ENCODE measurements around the gene APOL1. TPM values are rescaled to one million over a fixed set of nuclear protein-coding genes. Genes with fewer than 3 reads are reported as not detected.

APOL1 gene
- total RNA-seq, 1 donor from 2014 or later, result 10.4 TPM

GRCh38 chr22:36306227-36306626, 53.3 kb downstream of the APOL1 start:
- no peaks in the 10 kb centered on the region for H3K27me3 Mint-ChIP-seq
- peaks cover 7% of the 10 kb centered on the region for H3K4me1 Mint-ChIP-seq
- POLR2A ChIA-PET, result interaction anchor here (1.0 kb wide), 1 partner anchor 26 kb away, joined by 3 read pairs; no protein-coding TSS in a partner anchor
- CTCF ChIA-PET, result interaction anchor here (10.0 kb wide), 1 partner anchor 164 kb away, joined by 144 read pairs; no protein-coding TSS in a partner anchor
- no peak for TF ChIP-seq CTCF (IDR thresholded peaks at IDR 0.05)
- no peak overlapping the region for H3K4me3 Mint-ChIP-seq
- peak overlapping the region; percentile 12 for H3K27ac Mint-ChIP-seq
- ATAC-seq (ENCODE audit: low read depth), result no peak
- no peak for DNase-seq
- intact Hi-C loops (cut with micrococcal nuclease), result no loop called here
- no peaks in the 10 kb centered on the region for H3K9me3 Mint-ChIP-seq
- peaks cover 91% of the 10 kb centered on the region for H3K36me3 Mint-ChIP-seq (ENCODE audit: low read depth)

GRCh38 chr22:36308880-36309279, 55.9 kb downstream of the APOL1 start:
- peaks cover 4% of the 10 kb centered on the region for H3K4me1 Mint-ChIP-seq
- ChIA-PET POLR2A (no interaction called here), CTCF (no interaction called here)
- TF ChIP-seq CTCF (IDR thresholded peaks at IDR 0.05), result no peak
- H3K9me3 Mint-ChIP-seq, result no peaks in the 10 kb centered on the region
- intact Hi-C loops (cut with micrococcal nuclease), result no loop called here
- DNase-seq (no peak), ATAC-seq (ENCODE audit: low read depth) (no peak)
- no peak overlapping the region for H3K27ac Mint-ChIP-seq
- no peak overlapping the region for H3K4me3 Mint-ChIP-seq
- H3K36me3 Mint-ChIP-seq (ENCODE audit: low read depth), result peaks cover 90% of the 10 kb centered on the region
- H3K27me3 Mint-ChIP-seq, result no peaks in the 10 kb centered on the region

GRCh38 chr22:36311386-36312085, 58.6 kb downstream of the APOL1 start:
- Mint-ChIP-seq H3K4me1 (peaks cover 6% of the 10 kb centered on the region), H3K9me3 (no peaks in the 10 kb centered on the region), H3K36me3 (ENCODE audit: low read depth) (peaks cover 85% of the 10 kb centered on the region), H3K27me3 (no peaks in the 10 kb centered on the region), H3K4me3 (no peak overlapping the region), H3K27ac (no peak overlapping the region)
- intact Hi-C loops (cut with micrococcal nuclease), result no loop called here
- CTCF ChIA-PET, result interaction anchor here (0.8 to 3.2 kb wide), 3 partner anchors 10 to 175 kb away, joined by 4 to 11 read pairs (median 6); no protein-coding TSS in a partner anchor
- POLR2A ChIA-PET, result interaction anchor here (1.0 to 1.3 kb wide), 2 partner anchors 9 to 20 kb away, joined by 3 read pairs; no protein-coding TSS in a partner anchor
- no peak for DNase-seq
- ATAC-seq (ENCODE audit: low read depth), result no peak
- no peak for TF ChIP-seq CTCF (IDR thresholded peaks at IDR 0.05)

GRCh38 chr22:36315325-36315724, 62.4 kb downstream of the APOL1 start:
- ChIA-PET CTCF (interaction anchor here (0.7 kb wide), 1 partner anchor 155 kb away, joined by 4 read pairs; no protein-coding TSS in a partner anchor), POLR2A (interaction anchor here (0.7 to 1.3 kb wide), 2 partner anchors 10 to 37 kb away, joined by 3 read pairs; no protein-coding TSS in a partner anchor)
- Mint-ChIP-seq H3K36me3 (ENCODE audit: low read depth) (peaks cover 89% of the 10 kb centered on the region), H3K27me3 (no peaks in the 10 kb centered on the region), H3K4me1 (peaks cover 6% of the 10 kb centered on the region), H3K9me3 (no peaks in the 10 kb centered on the region), H3K27ac (no peak overlapping the region), H3K4me3 (no peak overlapping the region)
- intact Hi-C loops (cut with micrococcal nuclease), result no loop called here
- ATAC-seq (ENCODE audit: low read depth) (no peak), DNase-seq (no peak)
- TF ChIP-seq CTCF (IDR thresholded peaks at IDR 0.05), result no peak

GRCh38 chr22:36316419-36316818, 63.5 kb downstream of the APOL1 start:
- DNase-seq (no peak), ATAC-seq (ENCODE audit: low read depth) (no peak)
- no peaks in the 10 kb centered on the region for H3K27me3 Mint-ChIP-seq
- peaks cover 6% of the 10 kb centered on the region for H3K4me1 Mint-ChIP-seq
- no peaks in the 10 kb centered on the region for H3K9me3 Mint-ChIP-seq
- POLR2A ChIA-PET, result interaction anchor here (0.6 to 1.3 kb wide), 2 partner anchors 12 to 1292 kb away, joined by 3 to 6 read pairs; partner anchors contain the start of gene GGA1
- CTCF ChIA-PET, result no interaction called here
- peaks cover 88% of the 10 kb centered on the region for H3K36me3 Mint-ChIP-seq (ENCODE audit: low read depth)
- intact Hi-C loops (cut with micrococcal nuclease), result no loop called here
- H3K4me3 Mint-ChIP-seq, result no peak overlapping the region
- no peak overlapping the region for H3K27ac Mint-ChIP-seq
- no peak for TF ChIP-seq CTCF (IDR thresholded peaks at IDR 0.05)
